Measurements from ENCODE around the gene HDAC1.

GRCh38 chr1:32329931-32330466 lies 38.1 kb downstream of the HDAC1 start:
- TF ChIP-seq, protein P1, sequence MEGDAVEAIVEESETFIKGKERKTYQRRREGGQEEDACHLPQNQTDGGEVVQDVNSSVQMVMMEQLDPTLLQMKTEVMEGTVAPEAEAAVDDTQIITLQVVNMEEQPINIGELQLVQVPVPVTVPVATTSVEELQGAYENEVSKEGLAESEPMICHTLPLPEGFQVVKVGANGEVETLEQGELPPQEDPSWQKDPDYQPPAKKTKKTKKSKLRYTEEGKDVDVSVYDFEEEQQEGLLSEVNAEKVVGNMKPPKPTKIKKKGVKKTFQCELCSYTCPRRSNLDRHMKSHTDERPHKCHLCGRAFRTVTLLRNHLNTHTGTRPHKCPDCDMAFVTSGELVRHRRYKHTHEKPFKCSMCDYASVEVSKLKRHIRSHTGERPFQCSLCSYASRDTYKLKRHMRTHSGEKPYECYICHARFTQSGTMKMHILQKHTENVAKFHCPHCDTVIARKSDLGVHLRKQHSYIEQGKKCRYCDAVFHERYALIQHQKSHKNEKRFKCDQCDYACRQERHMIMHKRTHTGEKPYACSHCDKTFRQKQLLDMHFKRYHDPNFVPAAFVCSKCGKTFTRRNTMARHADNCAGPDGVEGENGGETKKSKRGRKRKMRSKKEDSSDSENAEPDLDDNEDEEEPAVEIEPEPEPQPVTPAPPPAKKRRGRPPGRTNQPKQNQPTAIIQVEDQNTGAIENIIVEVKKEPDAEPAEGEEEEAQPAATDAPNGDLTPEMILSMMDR (IDR thresholded peaks at IDR 0.05; ENCODE audit: insufficient read depth, low read length, poor library complexity, severe bottlenecking), result no peak
- TF ChIP-seq EZH2phosphoT487 (conservative IDR thresholded peaks at IDR 0.05; ENCODE audit: low read length), result no peak
